Neutrophil (primary cell): ENCODE data around the gene ARNT2.

ENCODE experiments used
- H3K27ac ChIP-seq: fragments of 200-600 bp; sonication (generic); 2 replicates; pipeline ENCODE4 v1.5.1; 2016; ENCODE audit warnings: mild to moderate bottlenecking, moderate library complexity
- H3K27me3 ChIP-seq: fragments of 200-600 bp; sonication (generic); 2 replicates; pipeline ENCODE4 v1.6.0; 2016; ENCODE audit warnings: mild to moderate bottlenecking
- H3K36me3 ChIP-seq: fragments of 200-600 bp; sonication (generic); 2 replicates; pipeline ENCODE4 v1.5.1; 2017
- H3K4me1 ChIP-seq, 2 experiments: fragments of 200-600 bp in 1 of 2; sonication (generic) in 1 of 2; 1 replicate in 1 of 2; 2 replicates in 1 of 2; pipeline versions ENCODE4 v1.5.1 to v1.6.1; 2013 to 2016; ENCODE audit warnings: low read depth in 1 of 2, low read length in 1 of 2, mild to moderate bottlenecking in 1 of 2, moderate library complexity in 1 of 2; ENCODE audit not compliant: control insufficient read depth in 1 of 2, insufficient read depth in 1 of 2
- H3K4me3 ChIP-seq, 2 experiments: fragments of 200-600 bp in 1 of 2; sonication (generic) in 1 of 2; 1 replicate in 1 of 2; 2 replicates in 1 of 2; pipeline ENCODE4 v1.5.1; 2013 to 2016; ENCODE audit warnings: low read depth in 1 of 2, low read length in 1 of 2, mild to moderate bottlenecking in 1 of 2, moderate library complexity in 1 of 2
- H3K9me3 ChIP-seq: fragments of 200-600 bp; sonication (generic); 2 replicates; pipeline ENCODE4 v1.5.1; 2016
- TF ChIP-seq, protein P1 (sequence below): fragments of 200-600 bp; sonication (generic); IDR thresholded peaks from 2 replicates; pipeline ENCODE4 v1.5.1; 2016; ENCODE audit warnings: antibody characterized with exemption

The ARNT2 gene

DNA sequence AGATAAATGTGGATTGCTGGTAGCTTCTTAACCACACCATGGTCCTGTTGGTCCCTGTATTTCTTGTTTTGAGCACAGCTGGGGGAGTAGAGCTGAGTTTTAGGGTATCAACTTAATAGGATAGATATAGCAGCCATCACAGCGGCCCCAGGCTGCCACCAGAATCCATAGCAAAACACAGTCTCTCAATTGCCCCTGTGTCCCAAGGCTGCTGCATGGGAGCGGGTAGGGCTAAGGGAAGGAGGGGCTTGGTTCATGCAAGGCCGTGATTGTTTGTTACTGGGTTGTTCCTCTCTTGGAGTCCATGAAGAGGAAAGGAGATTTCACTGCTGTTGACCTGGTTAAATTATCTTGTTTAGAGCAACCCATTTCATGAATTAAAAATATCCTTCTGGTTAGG is 22.1 kb downstream of the ARNT2 start:
- H3K27ac ChIP-seq: no peak overlapping the region
- no peaks in the 10 kb centered on the region for H3K36me3 ChIP-seq
- no peaks in the 10 kb centered on the region for H3K9me3 ChIP-seq
- TF ChIP-seq, protein P1, sequence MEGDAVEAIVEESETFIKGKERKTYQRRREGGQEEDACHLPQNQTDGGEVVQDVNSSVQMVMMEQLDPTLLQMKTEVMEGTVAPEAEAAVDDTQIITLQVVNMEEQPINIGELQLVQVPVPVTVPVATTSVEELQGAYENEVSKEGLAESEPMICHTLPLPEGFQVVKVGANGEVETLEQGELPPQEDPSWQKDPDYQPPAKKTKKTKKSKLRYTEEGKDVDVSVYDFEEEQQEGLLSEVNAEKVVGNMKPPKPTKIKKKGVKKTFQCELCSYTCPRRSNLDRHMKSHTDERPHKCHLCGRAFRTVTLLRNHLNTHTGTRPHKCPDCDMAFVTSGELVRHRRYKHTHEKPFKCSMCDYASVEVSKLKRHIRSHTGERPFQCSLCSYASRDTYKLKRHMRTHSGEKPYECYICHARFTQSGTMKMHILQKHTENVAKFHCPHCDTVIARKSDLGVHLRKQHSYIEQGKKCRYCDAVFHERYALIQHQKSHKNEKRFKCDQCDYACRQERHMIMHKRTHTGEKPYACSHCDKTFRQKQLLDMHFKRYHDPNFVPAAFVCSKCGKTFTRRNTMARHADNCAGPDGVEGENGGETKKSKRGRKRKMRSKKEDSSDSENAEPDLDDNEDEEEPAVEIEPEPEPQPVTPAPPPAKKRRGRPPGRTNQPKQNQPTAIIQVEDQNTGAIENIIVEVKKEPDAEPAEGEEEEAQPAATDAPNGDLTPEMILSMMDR: no peak
- H3K4me3 ChIP-seq: no peak overlapping the region
- H3K4me1 ChIP-seq: no peaks in the 10 kb centered on the region
- H3K27me3 ChIP-seq: peaks cover 5% of the 10 kb centered on the region

DNA sequence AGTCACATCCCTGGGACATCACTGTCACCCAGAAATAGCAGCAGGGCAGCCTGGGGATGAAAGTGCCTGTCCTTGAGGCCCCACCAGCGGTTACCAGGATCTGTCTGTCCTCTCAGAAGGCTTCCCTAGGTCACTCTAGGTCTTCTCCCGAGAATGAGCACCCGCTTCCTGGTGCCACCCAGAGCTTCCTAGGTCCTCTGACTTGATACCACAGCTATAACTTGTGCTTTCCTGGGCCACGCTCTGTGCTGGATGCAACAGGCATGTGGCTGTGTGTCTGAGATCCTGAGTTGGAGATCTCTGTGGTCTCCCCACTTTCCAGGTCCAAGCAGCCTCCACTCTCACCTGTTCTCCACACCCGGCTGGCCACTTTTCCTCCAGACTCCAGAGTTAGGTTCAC is 25.8 kb downstream of the ARNT2 start:
- Histone ChIP-seq H3K4me3 (no peak overlapping the region), H3K9me3 (no peaks in the 10 kb centered on the region), H3K36me3 (no peaks in the 10 kb centered on the region), H3K27ac (no peak overlapping the region), H3K27me3 (no peaks in the 10 kb centered on the region), H3K4me1 (peaks cover 5 to 8% of the 10 kb centered on the region in 2 experiments)
- TF ChIP-seq, protein P1: no peak

DNA sequence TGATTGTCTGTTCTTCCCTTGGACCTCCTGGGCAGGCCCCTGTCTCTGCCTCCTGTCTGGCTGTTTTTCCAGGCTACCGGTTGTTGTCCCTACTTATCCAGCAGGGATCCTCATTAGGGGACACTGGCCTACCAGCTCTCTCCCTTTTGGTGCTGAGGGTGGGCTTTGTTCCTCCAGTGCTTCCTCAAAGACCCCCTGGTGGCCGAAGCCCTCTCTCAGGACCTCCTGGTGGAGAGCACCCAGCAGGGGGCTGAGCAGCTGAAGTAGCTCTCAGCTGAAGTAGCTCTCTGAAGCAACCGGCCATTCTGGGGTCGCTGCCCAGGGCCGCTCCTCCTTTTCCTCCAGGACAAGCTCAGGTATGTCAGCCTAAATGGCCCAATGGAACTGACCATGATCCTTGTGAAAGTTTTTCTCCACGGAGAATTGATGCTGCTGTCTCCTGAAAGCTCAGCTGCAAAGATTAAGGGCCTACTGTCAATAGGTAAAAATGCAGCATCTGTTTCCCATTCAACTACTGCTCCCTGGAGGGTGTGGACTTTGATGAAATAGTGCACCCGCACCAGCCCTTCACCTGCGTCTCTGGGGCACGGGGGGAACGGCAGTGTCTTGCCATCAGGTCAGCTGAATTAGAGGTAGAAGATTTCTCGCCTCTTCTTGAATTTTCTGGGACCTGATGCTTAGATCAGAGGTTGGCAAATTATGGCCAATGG is 27.6 kb downstream of the ARNT2 start:
- no peak overlapping the region for H3K4me3 ChIP-seq
- TF ChIP-seq, protein P1: no peak
- H3K36me3 ChIP-seq: no peaks in the 10 kb centered on the region
- no peaks in the 10 kb centered on the region for H3K27me3 ChIP-seq
- H3K4me1 ChIP-seq: peaks cover 23 to 26% of the 10 kb centered on the region in 2 experiments
- no peaks in the 10 kb centered on the region for H3K9me3 ChIP-seq
- H3K27ac ChIP-seq: no peak overlapping the region

DNA sequence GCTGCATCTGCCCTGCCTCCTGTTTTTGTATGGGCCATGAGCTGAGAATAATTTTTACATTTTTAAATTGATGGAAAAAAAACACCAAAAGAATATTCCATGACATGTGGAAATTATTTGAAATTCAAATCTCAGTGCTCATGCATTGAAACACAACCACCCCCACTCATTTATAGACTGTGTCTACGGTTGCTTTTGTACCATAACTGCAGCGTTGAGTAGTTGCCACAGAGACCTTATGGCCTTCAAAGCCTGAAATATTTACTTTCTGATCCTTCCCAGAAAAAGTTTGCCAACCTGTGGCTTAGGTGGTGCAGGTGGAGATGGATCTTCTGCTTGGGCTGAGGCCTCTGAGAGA is 28.1 kb downstream of the ARNT2 start:
- H3K27ac ChIP-seq: no peak overlapping the region
- H3K4me3 ChIP-seq: no peak overlapping the region
- H3K4me1 ChIP-seq: peaks cover 28 to 32% of the 10 kb centered on the region in 2 experiments
- H3K27me3 ChIP-seq: no peaks in the 10 kb centered on the region
- no peaks in the 10 kb centered on the region for H3K36me3 ChIP-seq
- H3K9me3 ChIP-seq: no peaks in the 10 kb centered on the region
- TF ChIP-seq, protein P1: no peak

DNA sequence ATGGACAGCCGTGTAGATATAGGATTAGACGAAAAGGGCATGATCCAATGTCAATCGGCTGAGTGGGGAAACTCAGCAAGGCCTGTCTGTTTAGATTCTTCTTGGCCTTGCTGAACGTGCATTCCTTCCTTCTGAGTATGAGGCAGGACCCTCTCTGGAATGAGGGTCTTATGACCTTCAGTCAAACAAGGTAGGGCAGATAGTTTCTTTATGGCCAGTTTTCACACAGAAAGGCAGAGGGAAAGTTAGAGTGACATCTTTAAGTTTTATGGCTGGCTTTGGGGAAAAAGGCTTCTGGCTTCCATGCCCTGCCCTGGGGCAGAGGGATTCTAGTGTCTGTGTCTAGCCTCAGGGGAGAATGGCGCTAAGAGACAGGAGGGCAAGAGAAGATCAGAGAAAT is 29.7 kb downstream of the ARNT2 start:
- H3K36me3 ChIP-seq: no peaks in the 10 kb centered on the region
- peaks cover 33 to 38% of the 10 kb centered on the region in 2 experiments for H3K4me1 ChIP-seq
- no peak overlapping the region for H3K27ac ChIP-seq
- no peaks in the 10 kb centered on the region for H3K9me3 ChIP-seq
- H3K4me3 ChIP-seq: no peak overlapping the region
- TF ChIP-seq, protein P1: no peak
- H3K27me3 ChIP-seq: no peaks in the 10 kb centered on the region
